ENCODE results near the gene ARHGAP4.

- TF ChIP-seq PKNOX1 (IDR thresholded peaks at IDR 0.05) (no peak), ELF4 (IDR thresholded peaks at IDR 0.05) (no peak), HDGF (IDR thresholded peaks at IDR 0.05; ENCODE audit: borderline replicate concordance) (no peak), ZNF384 (IDR thresholded peaks at IDR 0.05) (no peak), FOXM1 (IDR thresholded peaks at IDR 0.05; ENCODE audit: borderline replicate concordance) (no peak), FOXA1 (IDR thresholded peaks at IDR 0.05) (no peak), BHLHE40 (IDR thresholded peaks at IDR 0.05; ENCODE audit: borderline replicate concordance) (no peak)
Observed at GRCh38 chrX:153901753-153902140, 24.3 kb downstream of the ARHGAP4 start.

All from HEK293T (cell line).